SHP77 (cell line): ENCODE results near the gene RAB11FIP3.
"Not testable (repeated sequence)": the region's sequence is repeated elsewhere in the genome, so short reads cannot be mapped to it uniquely, and the experiment has no call there.

ENCODE experiments used
- DNase-seq, 2 experiments: peaks; one replicate each; lab custom pipeline; 2025; lab: John Stamatoyannopoulos, UW

Gene RAB11FIP3

DNA sequence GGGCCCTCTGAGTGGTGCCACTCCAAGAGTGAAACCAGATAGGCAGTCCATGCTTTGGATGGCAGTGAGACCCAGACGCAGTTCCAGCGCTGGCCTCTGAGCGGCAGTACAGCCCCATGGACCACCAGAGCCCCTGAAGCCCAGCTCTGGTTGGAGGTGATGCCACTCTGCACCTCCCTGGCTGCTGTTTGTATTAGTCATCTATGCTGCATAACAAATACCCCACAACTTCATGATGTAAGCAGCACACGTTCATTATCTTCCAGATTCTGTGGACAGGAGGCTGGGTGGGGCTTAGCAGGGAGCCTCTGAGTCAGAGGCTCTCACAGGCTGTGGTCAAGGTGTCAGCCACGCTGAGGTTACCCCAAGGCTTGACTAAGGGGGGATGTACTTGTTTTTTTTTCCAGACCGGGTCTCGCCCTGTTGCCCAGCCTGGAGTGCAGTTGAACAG lies 33.5 kb upstream of the RAB11FIP3 start:
- peak; percentile 61 to 75 for DNase-seq

DNA sequence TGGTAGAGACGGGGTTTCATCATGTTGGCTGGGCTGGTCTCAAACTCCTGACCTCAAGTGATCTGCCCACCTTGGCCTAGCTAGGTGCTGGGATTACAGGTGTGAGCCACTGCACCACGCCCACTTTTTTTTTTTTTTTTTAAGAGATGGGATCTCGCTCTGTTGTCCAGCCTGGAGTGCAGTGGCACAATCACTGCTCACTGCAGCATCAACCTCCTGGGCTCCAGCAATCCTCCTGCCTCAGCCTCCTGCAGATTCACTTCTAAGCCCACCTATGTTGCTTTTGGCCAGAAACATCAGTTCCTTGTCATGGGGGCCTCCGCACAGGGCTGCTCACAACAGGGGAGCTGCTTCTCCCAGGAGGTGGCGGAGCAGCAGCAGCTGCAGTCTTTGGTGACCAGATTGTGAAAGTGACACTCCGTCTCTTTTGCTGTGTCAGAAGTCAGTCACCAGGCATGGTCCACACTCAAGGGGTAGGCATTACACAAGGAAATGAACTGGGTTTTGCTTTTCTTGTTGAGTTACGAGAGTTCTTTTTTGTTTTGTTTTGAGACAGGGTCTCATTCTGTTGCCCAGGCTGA lies 32.9 kb upstream of the RAB11FIP3 start:
- DNase-seq, result no peak

DNA sequence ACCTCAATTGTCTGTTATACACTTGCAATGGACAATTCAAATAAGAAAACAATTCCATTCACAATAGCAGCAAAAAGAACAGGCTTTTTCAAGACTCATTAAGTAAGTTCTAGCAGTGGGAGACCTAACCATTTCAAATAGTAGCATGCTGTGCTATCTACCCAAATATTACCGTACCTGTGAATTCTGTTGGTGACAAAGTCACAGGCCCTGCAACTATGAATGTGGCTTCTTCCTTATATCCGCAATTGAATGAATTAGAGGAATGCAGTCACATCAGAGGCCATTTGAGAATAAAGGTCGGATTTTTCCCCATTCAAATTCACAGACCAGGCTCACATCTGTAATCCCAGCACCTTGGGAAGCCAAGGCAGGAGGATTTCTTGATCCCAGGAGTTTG lies 29.2 kb upstream of the RAB11FIP3 start:
- DNase-seq, result no peak

DNA sequence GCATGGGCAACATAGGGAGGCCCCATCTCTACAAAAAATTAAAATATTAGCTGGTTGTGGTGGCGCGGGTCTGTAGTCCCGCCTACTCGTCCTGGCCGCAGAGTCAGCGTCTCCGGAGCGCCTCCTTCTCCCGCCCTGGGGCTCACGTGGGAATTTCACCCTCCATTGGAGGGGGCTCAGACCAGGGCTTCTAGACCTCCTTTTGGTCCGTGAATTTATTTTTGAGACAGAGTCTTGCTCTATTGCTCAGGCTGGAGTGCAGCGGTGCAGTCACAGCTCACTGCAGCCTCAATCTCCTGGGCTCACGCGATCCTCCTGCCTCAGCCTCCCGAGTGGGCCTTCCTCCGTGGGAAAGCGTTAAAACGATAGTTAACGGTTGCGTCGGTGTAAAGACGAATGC lies 28.8 kb upstream of the RAB11FIP3 start:
- no peak for DNase-seq

DNA sequence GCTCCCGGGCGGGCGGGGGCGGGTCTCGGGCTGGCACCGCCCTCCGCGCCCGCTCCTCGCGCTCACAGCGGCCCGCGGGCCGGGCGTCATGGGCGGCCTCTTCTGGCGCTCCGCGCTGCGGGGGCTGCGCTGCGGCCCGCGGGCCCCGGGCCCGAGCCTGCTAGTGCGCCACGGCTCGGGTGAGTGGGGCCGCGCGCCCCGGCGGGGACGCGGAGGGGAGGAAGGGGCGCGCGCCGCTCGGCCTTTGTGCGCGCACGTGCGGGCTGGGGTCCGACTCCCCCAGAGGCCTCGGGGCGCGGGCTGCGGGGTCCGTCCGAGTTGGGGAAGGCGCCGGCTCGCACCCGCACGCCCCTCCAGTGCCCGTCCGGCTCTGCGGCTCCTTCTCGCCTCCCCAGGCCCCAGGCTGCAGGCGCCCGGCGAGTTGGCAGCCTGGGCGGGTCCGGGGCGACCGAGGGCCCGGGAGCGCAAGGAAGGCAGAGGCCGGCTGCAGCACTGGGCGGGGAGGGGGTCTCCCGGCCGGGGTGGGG lies 28.3 kb upstream of the RAB11FIP3 start, which contains the start of gene NME4:
NME4 (plus strand) TSS at position 65 of the 527 bp plus-strand sequence; CDS start at position 89, 24 bp downstream.
- DNase-seq, result no peak

DNA sequence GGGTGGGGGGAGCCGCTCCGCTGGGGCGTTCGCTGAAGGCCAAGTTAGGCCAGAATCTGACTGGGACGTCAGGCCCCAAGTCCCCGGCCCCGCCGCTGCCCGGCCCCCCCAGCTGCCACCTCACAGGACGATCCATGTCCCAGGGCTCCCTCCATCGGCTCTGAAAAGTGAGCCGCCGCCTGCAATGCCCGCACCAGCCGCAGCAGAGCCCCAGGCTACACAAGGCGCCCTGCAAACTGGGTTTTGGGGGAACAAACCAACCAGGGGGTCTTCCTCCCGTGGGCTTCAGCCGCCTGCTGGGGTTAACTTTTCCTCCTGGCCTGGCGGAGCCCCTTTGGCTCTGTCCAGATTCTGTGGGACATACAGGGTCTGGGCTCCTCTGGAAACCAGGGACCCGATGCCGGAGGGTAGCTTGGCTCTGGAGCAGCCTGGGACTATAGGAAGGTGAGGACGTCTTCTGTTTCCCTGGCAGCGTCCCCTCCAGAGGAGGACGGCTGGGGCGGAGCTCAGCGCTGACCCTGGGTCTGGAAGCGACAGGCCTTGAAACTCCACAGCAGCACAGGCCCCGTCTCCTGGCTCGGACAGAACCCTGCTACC lies 27.6 kb upstream of the RAB11FIP3 start:
- DNase-seq, result no peak

DNA sequence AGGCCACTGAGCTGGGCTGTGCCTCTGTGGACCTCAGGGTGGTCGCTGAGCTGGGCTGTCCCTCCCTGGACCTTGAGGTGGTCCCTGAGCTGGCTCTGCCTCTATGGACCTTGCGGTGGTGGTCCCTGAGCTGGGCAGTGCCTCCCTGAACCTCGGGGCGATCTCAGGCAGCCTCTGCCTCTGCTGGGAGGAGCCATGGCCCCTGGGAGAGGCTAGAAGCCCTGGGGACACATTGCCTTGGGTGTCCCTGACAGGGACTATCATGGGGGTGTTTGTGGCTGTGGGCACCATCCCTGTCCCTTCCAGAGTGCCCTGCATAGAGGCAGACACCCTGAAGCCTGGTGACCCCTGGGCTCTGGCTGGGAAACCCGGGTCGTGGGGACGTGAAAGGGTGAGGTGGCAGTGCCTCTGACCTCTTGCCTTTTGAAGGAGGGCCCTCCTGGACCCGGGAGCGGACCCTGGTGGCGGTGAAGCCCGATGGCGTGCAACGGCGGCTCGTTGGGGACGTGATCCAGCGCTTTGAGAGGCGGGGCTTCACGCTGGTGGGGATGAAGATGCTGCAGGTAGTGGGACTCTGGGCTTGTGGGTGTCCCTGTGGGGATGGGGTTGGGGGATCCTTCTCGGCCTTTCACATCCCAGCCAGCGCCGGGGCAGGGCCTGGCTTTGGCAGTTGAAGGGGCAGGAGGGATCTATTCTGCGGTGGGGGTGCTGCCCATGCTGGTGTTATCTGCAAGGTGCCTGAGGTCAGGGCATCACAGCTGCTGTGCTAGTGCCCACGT lies 26.7 kb upstream of the RAB11FIP3 start:
- DNase-seq, result no peak

DNA sequence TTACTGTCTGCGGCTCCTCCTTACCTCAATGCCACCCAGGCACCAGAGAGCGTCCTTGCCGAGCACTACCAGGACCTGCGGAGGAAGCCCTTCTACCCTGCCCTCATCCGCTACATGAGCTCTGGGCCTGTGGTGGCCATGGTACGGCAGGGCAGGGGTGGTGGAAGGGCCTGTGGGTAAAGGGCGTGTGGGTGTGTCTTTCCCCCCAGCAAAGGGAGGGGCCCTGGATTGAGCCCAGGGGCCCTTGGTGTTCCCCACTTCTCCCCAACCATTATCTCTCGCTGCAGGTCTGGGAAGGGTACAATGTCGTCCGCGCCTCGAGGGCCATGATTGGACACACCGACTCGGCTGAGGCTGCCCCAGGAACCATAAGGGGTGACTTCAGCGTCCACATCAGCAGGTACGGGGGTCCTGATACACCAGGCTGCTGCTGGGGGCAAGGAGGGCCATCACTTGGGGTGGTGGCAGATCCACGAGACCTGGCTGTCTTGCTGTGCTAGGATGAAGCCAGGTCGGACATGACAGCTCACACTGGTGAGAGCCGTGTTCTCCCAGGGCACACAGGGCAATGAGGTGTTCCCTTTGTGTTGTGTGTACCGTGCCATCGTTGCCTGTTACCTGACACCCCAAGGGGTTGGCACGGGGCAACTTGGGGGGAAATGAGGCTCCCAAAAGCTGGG lies 26.0 kb upstream of the RAB11FIP3 start:
- DNase-seq, result no peak

DNA sequence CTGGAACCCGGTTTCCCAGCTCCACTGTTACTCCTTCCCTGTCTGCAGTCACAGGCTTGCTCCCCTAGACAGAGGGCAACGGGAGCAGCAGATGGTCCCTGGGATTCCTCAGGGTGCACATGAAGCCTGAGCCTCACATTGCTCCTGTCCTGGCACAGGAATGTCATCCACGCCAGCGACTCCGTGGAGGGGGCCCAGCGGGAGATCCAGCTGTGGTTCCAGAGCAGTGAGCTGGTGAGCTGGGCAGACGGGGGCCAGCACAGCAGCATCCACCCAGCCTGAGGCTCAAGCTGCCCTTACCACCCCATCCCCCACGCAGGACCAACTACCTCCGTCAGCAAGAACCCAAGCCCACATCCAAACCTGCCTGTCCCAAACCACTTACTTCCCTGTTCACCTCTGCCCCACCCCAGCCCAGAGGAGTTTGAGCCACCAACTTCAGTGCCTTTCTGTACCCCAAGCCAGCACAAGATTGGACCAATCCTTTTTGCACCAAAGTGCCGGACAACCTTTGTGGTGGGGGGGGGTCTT lies 25.3 kb upstream of the RAB11FIP3 start:
- DNase-seq, result no peak

DNA sequence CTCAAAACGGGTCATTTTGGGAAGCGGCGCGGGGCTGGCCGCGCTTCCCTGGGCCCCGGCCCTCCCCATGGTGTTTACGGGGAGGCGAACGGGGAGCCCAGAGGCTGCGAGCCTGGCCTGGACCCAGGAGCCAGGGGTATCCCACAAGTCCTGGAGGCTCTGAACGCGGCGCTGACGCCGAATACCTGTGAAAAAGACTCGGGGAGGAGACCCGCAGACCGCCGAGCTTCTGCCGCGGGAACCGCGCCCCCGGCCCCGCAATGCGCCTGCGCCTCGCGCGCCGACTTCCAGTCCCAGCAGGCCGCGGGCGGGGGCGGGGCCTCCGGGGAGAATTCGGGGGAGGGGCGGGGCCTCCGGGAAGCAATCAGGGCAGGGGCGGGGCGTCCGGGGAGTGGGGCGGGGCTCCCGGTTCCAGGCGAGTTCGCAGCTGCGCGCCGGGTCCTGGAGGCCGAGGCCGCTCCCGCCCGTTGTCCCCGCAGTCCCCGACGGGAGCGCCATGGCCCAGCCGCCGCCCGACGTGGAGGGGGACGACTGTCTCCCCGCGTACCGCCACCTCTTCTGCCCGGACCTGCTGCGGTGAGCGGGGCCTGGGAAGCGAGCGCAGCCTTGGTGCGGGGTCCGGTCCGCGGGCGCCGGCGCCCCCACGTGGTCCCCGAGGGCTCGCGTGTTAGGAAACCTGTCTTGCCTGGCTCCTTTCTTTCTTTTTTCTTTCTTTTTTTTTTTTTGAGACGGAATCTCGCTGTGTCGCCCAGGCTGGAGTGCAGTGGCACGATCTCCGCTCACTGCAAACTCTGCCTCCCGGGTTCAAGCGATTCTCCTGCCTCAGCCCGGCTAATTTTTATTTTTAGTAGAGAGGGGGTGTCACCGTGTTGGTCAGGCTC lies 23.7 kb upstream of the RAB11FIP3 start, which contains the start of gene DECR2:
DECR2 (plus strand) TSS at position 418 of the 881 bp plus-strand sequence; CDS start at position 497, 79 bp downstream.
- peak; percentile 76 to 88 for DNase-seq

DNA sequence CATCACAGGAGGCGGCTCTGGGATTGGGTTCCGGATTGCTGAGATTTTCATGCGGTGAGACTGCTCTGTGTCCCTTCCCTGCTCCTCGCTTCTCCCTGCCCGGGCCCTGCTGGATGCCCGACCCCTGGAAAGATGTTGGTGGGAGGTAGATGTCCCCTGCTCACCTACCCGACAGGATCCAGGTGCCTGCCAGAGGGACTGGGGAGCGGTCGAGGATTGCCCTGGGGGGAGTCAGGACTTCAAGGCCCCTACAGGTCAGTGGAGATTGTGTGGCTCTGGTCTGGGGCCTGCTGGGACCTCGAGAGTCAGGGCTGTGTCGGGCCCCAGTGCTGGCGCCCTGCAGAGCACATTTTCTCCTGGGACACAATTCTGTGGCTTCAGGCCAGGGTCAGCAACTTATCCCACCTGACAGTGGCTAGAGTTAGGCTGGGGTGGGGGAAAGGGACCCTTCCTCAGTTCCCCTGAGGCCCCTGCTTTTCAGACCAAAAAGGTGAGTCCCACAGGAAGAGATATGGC lies 20.4 kb upstream of the RAB11FIP3 start:
- no peak for DNase-seq

DNA sequence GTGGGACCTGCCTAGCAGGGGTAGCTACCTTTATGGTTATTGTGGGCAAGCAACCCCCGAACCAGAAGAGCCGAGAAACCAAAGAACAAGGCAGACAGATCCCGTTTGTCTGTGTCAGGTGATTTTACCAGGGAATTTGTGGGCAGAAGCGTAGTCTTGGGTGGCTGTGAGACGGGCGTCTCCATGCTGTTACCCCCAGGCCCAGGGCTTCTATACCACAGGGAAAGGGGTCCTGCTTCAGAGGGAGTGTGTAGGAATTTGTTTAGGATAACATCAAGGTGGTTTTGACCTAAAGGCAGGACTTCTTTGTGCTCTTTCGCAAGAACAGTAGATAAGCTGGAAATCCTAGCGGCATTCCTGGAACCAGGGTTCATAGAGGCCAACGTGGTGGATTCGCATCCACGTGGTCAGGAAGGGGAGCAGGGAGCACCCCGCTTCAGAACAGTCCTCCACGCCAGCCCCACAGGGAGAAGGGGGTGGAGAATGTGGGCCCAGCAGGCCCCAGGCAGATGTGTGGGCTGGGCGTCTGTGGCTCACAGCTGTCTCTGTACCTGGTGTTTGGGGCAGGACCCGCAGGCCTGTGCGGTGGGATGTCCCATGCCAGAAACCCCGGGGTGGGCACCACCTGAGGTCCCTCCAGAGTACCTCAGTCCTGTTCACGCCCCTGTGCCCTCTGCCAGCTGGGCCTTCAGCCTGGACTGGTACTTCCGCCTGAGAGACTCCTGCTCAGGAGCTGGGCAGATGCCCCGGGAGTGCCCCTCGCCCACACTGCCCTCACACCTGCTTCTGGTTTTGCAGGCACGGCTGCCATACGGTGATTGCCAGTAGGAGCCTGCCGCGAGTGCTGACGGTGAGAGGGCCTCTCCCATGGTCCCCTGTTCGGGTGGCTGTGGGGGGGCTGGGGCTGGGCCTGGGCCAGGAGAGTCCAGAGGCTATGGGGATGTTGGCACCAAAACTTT lies 19.6 kb upstream of the RAB11FIP3 start:
- DNase-seq, result no peak

DNA sequence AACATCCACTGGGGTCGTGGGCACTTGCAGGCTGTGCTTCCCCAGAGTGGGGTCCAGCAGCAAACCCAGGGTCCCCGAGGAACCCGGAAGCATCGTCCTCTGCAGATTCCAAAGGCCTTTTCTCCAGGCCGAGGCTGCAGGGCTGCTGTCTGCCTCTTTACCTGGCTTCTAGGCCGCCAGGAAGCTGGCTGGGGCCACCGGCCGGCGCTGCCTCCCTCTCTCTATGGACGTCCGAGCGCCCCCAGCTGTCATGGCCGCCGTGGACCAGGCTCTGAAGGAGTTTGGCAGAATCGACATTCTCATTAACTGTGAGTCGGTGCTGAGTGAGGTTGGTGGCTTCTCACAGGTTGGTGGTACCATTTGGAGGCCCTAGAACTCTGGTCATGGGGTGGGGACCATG lies 18.2 kb upstream of the RAB11FIP3 start:
- DNase-seq, result no peak

DNA sequence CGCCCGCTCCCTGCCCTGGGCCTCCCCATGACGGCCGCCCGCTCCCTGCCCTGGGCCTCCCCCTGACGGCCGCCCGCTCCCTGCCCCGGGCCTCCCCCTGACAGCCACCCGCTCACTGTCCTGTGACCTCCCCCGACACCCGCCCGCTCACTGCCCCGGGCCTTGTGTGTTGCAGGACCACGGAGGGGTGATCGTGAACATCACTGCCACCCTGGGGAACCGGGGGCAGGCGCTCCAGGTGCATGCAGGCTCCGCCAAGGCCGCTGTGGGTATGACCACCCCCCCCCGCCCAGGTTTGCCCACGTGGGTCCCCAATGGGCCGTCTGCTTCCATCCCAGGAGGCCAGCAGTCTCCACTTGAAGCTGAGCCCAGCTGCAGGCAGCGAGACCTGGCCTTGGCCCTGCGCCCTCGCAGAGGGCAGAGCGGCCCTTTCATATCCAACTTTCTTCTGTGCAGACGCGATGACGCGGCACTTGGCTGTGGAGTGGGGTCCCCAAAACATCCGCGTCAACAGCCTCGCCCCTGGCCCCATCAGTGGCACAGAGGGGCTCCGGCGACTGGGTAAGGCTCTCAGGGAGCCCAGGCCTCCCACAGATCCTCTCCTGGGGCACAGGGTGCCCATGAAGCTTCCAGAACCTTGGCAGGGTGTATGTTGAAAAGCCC lies 14.8 kb upstream of the RAB11FIP3 start:
- DNase-seq, result no peak

DNA sequence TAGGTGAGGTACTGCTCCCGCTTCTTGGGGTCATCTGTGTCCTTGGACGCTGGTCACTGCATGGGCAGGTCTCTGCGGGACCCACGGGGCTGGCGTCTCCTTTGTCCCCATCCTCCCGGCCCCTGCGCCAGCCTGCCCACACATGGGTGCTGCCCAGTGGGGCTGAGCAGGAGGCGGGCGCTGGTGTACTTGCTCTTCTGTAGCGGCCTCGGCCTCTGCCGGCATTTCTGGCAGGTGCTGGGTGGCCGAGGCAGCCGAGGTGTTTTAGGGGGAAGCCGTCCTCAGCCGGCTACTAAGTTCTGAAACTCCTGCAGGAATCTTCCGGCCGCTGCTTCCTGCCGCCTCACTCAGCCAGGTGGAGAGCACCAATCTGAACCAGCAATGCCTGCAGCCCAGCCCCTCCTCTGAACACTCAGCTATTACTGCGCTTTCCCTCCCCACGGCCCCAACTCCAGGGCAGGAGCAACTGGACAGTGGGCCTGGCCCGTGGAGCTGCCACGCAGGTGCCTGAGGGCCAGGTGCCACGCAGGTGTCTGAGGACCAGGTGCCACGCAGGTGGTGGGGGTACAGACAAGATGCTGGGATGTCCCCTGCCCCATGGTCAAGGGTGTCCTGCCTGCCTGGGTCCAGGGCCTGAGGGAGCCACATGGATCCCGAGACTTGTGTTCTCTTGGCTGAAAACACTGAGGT lies 13.7 kb upstream of the RAB11FIP3 start:
- no peak for DNase-seq

DNA sequence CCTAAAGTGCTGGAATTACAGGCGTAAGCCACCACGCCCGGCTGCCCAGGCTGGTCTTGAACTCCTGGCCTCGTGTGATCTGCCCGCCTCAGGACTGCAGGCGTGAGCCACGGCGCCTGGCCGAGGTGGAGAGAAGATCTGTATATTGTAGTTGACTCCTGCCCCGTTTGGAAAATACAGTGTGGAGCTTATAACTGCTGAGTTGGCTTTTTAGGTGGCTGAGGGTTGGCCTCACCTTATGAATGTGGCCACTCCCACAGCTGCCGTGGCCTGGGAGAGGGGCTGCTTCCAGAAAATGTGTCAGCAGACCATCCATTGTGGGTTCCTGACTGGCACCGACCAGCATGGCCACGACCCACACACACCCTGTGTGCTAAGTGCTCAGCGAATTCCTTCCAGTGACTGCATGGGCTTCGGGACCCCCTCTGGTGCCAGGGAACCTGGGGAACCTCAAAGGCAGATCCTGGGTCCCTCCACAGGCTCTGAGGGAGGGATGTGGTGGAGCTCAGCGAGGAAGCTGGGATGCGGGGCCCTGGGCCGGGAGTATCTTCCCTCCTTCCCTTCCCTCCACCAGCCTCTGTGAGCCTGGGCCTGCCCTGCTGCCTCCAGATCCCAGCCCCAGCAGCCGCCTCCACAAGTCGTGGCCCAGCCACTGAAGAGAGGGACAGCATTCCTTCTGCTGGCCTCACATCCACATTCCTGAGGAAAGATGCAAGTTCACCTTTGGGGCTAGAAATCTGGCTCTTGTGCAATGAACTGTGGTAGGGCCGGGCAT lies 10.9 kb upstream of the RAB11FIP3 start:
- DNase-seq, result no peak

DNA sequence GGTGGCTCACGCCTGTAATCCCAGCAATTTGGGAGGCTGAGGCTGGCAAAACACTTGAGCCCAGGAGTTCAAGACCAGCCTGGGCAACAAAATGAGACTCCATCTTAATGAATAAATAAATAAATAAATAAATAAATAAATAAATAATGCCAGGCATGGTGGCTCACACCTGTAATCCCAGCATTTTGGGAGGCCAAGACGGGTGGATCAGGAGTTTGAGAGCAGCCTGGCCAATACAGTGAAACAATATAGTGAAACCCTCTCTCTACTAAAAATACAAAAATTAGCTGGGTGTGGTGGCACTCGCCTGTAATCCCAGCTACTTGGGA lies 10.3 kb upstream of the RAB11FIP3 start:
- DNase-seq, result not testable (repeated sequence)

DNA sequence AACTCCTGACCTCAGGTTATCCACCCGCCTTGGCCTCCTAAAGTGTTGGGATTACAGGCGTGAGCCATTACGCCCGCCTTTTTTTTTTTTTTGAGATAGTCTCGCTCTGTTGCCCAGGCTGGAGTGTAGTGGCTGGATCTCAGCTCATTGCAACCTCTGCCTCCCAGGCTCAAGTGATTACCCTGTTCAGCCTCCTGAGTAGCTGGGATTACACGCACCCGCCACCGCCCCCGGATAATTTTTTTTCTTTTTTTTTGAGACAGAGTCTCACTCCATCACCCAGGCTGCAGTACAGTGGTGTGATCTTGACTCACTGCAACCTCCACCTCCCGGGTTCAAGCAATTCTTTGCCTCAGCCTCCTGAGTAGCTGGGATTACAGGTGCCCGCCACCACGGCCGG lies 3.3 kb upstream of the RAB11FIP3 start:
- DNase-seq, result not testable (repeated sequence)
